HepG2 (cell line): ENCODE measurements around the gene CSTF1. TPM values are rescaled to one million over a fixed set of nuclear protein-coding genes. Genes with fewer than 3 reads are reported as not detected.

Experiments used
- ATAC-seq: fragments of 200-7000 bp; cut with Tn5 transposase; 3 replicates; pipeline ENCODE4 v1.9.1; 2020; ENCODE audit warnings: mild to moderate bottlenecking, moderate library complexity
- BruUV-seq: library from RNA; stranded (reverse); fragments of 400-500 nt; replicated peaks from 2 replicates; lab custom pipeline; 2021; lab: Mats Ljungman, UMichigan
- CTCF ChIA-PET: fragments of 300-600 bp; formaldehyde crosslinking; extraction: SDS; loops from one replicate; lab custom pipeline; 2021; ENCODE audit warnings: low total read pairs, inconsistent platforms, low intra/inter-chr PET ratio; lab: Yijun Ruan, JAX
- POLR2A ChIA-PET: fragments of 350-600 bp; sonication (Branson Sonifier 250); formaldehyde crosslinking; loops from one replicate; lab custom pipeline; 2020; ENCODE audit warnings: antibody characterized with exemption, inconsistent platforms; lab: Yijun Ruan, JAX
- DNase-seq: peaks from one replicate; pipeline ENCODE4 v3.0.0-alpha.2; 2015; ENCODE audit warnings: low spot score
- FAIRE-seq: peaks from 3 replicates; lab custom pipeline; 2011; peaks lifted over from hg19 to GRCh38; lab: Jason Lieb, UNC
- H2AFZ ChIP-seq: one replicate; pipeline ENCODE4 v1.6.1; 2011; ENCODE audit warnings: low read length, inconsistent platforms
- H3K27ac ChIP-seq: fragments of 300-600 bp; 3 replicates; pipeline ENCODE4 v1.8.0; 2011; ENCODE audit warnings: mixed run types, mild to moderate bottlenecking, mixed read lengths, low read length, inconsistent platforms; ENCODE audit not compliant: insufficient read depth; ENCODE audit errors: extremely low read length
- H3K27me3 ChIP-seq, 2 experiments: fragments of 200-600 bp in 1 of 2; 2 replicates in 1 of 2; 3 replicates in 1 of 2; pipeline versions ENCODE4 v1.6.0 to v1.8.0; 2011; ENCODE audit warnings: low read length in 2 of 2, mild to moderate bottlenecking in 2 of 2, moderate library complexity in 2 of 2, inconsistent platforms in 1 of 2; ENCODE audit not compliant: insufficient read depth in 2 of 2, control insufficient read depth in 1 of 2
- H3K36me3 ChIP-seq, 2 experiments: fragments of 200-600 bp in 1 of 2; replicated peaks in 1 of 2; 2 replicates in 1 of 2; 3 replicates in 1 of 2; pipeline versions ENCODE4 v1.5.1 to v1.8.0; 2011; ENCODE audit warnings: low read length in 2 of 2, inconsistent platforms in 1 of 2; ENCODE audit not compliant: insufficient read depth in 2 of 2, control insufficient read depth in 1 of 2
- H3K4me1 ChIP-seq: 2 replicates; pipeline ENCODE4 v1.5.1; 2012; ENCODE audit warnings: low read length, inconsistent platforms; ENCODE audit not compliant: insufficient read depth
- H3K4me2 ChIP-seq: 2 replicates; pipeline ENCODE4 v1.6.0; 2011; ENCODE audit warnings: low read depth, low read length, inconsistent platforms
- H3K4me3 ChIP-seq, 3 experiments: fragments of 200-600 bp in 1 of 3; sonication (generic), shearing (Covaris generic) in 1 of 3; replicated peaks in 1 of 3; 2 replicates each; pipeline ENCODE4 v1.5.1; 2011 to 2016; ENCODE audit warnings: low read length in 3 of 3, inconsistent platforms in 2 of 3, low read depth in 2 of 3, mild to moderate bottlenecking in 2 of 3, control low read depth in 1 of 3, mixed read lengths in 1 of 3; ENCODE audit not compliant: insufficient read depth in 1 of 3
- H3K79me2 ChIP-seq: one replicate; pipeline ENCODE4 v1.6.1; 2011; ENCODE audit warnings: low read length, inconsistent platforms; ENCODE audit not compliant: insufficient read depth
- H3K9ac ChIP-seq: 2 replicates; pipeline ENCODE4 v1.6.0; 2011; ENCODE audit warnings: mild to moderate bottlenecking, low read depth, low read length, inconsistent platforms; ENCODE audit not compliant: insufficient read depth
- H3K9me3 ChIP-seq: 2 replicates; pipeline ENCODE4 v1.5.1; 2012; ENCODE audit warnings: mild to moderate bottlenecking, low read length
- H4K20me1 ChIP-seq: 2 replicates; pipeline ENCODE4 v1.6.0; 2011; ENCODE audit warnings: inconsistent platforms, mild to moderate bottlenecking, low read length, moderate library complexity; ENCODE audit not compliant: insufficient read depth
- ARID5B ChIP-seq: IDR thresholded peaks from 2 replicates; pipeline ENCODE4 v1.4.0; 2020; ENCODE audit warnings: mild to moderate bottlenecking, missing genetic modification reagents
- ETV6 ChIP-seq: sonication (generic); formaldehyde crosslinking; conservative IDR thresholded peaks from 2 replicates; pipeline ENCODE4 v1.4.0; 2020; ENCODE audit warnings: missing genetic modification reagents
- FOXP1 ChIP-seq, 2 experiments: fragments of 450-650 bp in 1 of 2; IDR thresholded peaks; 2 replicates each; pipeline ENCODE4 v1.6.1; 2017 to 2018; ENCODE audit warnings: antibody characterized with exemption in 1 of 2
- KAT8 ChIP-seq: IDR thresholded peaks from 2 replicates; pipeline ENCODE4 v1.6.1; 2016; ENCODE audit warnings: missing genetic modification reagents, missing compliant biosample characterization
- MTF1 ChIP-seq: sonication (generic); formaldehyde crosslinking; IDR thresholded peaks from 2 replicates; pipeline ENCODE4 v1.5.0; 2020; ENCODE audit warnings: missing genetic modification reagents
- NAIF1 ChIP-seq: sonication (generic); formaldehyde crosslinking; IDR thresholded peaks from 2 replicates; pipeline ENCODE4 v1.5.0; 2020; ENCODE audit warnings: mild to moderate bottlenecking, missing genetic modification reagents, borderline replicate concordance
- RAD21 ChIP-seq: fragments of 450-650 bp; formaldehyde crosslinking; IDR thresholded peaks from 2 replicates; pipeline ENCODE4 v1.5.0; 2020; ENCODE audit warnings: mild to moderate bottlenecking
- SMYD3 ChIP-seq: sonication (generic); formaldehyde crosslinking; IDR thresholded peaks from 2 replicates; pipeline ENCODE4 v1.8.1; 2023; ENCODE audit warnings: mild to moderate bottlenecking, missing genetic modification reagents
- SOX6 ChIP-seq, 2 experiments: fragments of 450-650 bp in 1 of 2; sonication (generic) in 1 of 2; formaldehyde crosslinking in 1 of 2; IDR thresholded peaks; 2 replicates each; pipeline versions ENCODE4 v1.4.0 to v1.6.1; 2017 to 2020; ENCODE audit warnings: antibody characterized with exemption in 1 of 2, mild to moderate bottlenecking in 1 of 2, missing genetic modification reagents in 1 of 2
- TEAD2 ChIP-seq: sonication (generic); formaldehyde crosslinking; IDR thresholded peaks from 2 replicates; pipeline ENCODE4 v1.9.0; 2021; ENCODE audit warnings: missing genetic modification reagents
- ZFP36L2 ChIP-seq: sonication (generic); formaldehyde crosslinking; IDR thresholded peaks from 2 replicates; pipeline ENCODE4 v1.4.0; 2020; ENCODE audit warnings: missing genetic modification reagents
- ZNF383 ChIP-seq: sonication (generic); formaldehyde crosslinking; IDR thresholded peaks from 2 replicates; pipeline ENCODE4 v1.4.0; 2020; ENCODE audit warnings: missing genetic modification reagents, mild to moderate bottlenecking, borderline replicate concordance
- ZNF510 ChIP-seq: sonication (generic); formaldehyde crosslinking; IDR thresholded peaks from 2 replicates; pipeline ENCODE4 v1.4.0; 2020; ENCODE audit warnings: low read depth, mild to moderate bottlenecking, missing genetic modification reagents
- ZNF660 ChIP-seq: sonication (generic); formaldehyde crosslinking; IDR thresholded peaks from 2 replicates; pipeline ENCODE4 v1.5.1; 2020; ENCODE audit warnings: mild to moderate bottlenecking, low read depth, missing genetic modification reagents, borderline replicate concordance
- WGBS: methylation state at CpG from one replicate; pipeline ENCODE4 v1.1.6; 2017; ENCODE audit warnings: low lambda C conversion rate; 5-methylcytosine and 5-hydroxymethylcytosine counted together
- in situ Hi-C: cut with HindIII; loops from 2 replicates; pipeline ENCODE4 v1.10.0; 2017; ENCODE audit warnings: low pct_unique_long_range_greater_than_20kb; ENCODE audit not compliant: extremely low pct_ligation_motif_present
- intact Hi-C: fragments of 100-400 bp; cut with micrococcal nuclease; formaldehyde crosslinking; loops from one replicate; pipeline ENCODE4 v1.10.0; 2022; ENCODE audit not compliant: unreplicated experiment
- polyA plus RNA-seq, 8 experiments: library from polyadenylated mRNA; depleted of rRNA in 3 of 8; stranded (reverse) in 7 of 8; unstranded in 1 of 8; fragments of >200 nt; fragmentation: Illumina TruSeq in 4 of 8; extraction: Trizol in 4 of 8; gene quantifications; 2 replicates each; pipeline versions ENCODE4 v1.2.1 to v1.2.3, GENCODE V29; 2011 to 2016; ENCODE audit warnings: low read depth in 4 of 8, missing spikeins in 1 of 8, mixed read lengths in 1 of 8; ENCODE audit not compliant: insufficient read depth in 1 of 8
- total RNA-seq, 5 experiments: library from RNA; depleted of rRNA; stranded (reverse); fragments of >200 nt; fragmentation: Illumina TruSeq; extraction: Trizol; gene quantifications; 2 replicates each; pipeline ENCODE4 v1.2.3, GENCODE V29; 2016; ENCODE audit warnings: low read depth in 1 of 5
- TF ChIP-seq, protein P1 (sequence below), 2 experiments: IDR thresholded peaks; 2 replicates each; pipeline ENCODE4 v1.6.1; 2011 to 2012; ENCODE audit warnings: low read length in 2 of 2, borderline replicate concordance in 1 of 2, low read depth in 1 of 2, mild to moderate bottlenecking in 1 of 2, moderate library complexity in 1 of 2

The CSTF1 gene
- total and polyA plus RNA-seq, 2 of the 13 experiments (the other 11 are each of a cell fraction or from before 2014, with no cell fraction given): 70.9 to 100 TPM

DNA sequence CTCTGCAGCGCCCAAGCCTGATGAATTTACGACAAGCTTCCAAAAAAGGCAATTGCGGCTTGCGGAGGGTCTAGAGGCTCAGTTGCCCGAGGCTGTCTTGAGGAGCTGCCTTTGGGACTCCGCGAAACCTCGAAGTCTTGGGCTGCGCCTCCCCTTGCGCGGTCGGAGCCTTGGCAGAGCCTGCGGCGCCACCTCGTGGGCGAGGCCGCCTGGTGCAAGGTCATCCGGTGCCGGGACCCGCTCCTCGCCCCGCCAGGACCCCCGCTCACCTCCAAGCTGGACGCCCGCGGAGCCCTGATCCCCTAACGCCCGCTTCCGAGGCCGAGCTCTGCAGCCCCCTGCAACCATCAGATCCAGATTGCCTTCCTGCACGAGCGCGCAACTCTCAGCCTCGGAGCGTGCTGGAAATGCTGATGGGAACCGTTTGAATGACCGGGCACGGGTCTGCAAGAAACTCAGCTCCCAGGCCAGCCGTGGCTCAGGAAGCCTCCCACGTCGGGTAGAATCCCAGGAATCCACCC, 48.5 kb upstream of the CSTF1 start (continued):
- TF ChIP-seq ARID5B (CRISPR knock-in tag): no peak
- no peak for TF ChIP-seq ETV6 (CRISPR knock-in tag)
- no peak for TF ChIP-seq ZFP36L2
- no peak for TF ChIP-seq SOX6 (IDR thresholded peaks at IDR 0.05)
- TF ChIP-seq SOX6 (CRISPR knock-in tag; IDR thresholded peaks at IDR 0.05): no peak
- no peak for TF ChIP-seq MTF1 (CRISPR knock-in tag)
- no peak for TF ChIP-seq FOXP1 (IDR thresholded peaks at IDR 0.05)
- TF ChIP-seq FOXP1 (CRISPR knock-in tag; IDR thresholded peaks at IDR 0.05): no peak

GRCh38 chr20:56345911-56346310, 46.5 kb upstream of the CSTF1 start:
- 45% methylated on average over 8 of the region's 8 CpGs for WGBS
- DNase-seq (no peak), ATAC-seq (no peak), FAIRE-seq (no peak)
- Histone ChIP-seq H3K27me3 (peaks cover 0 to 7% of the 10 kb centered on the region in 2 experiments; a peak in 1 of 5 replicates), H4K20me1 (no peaks in the 10 kb centered on the region), H3K9ac (no peak overlapping the region), H3K4me3 (no peak overlapping the region), H3K79me2 (no peaks in the 10 kb centered on the region), H3K9me3 (no peaks in the 10 kb centered on the region), H3K36me3 (no peaks in the 10 kb centered on the region), H3K4me2 (no peak overlapping the region), H3K27ac (no peak overlapping the region), H3K4me1 (peaks cover 14% of the 10 kb centered on the region), H2AFZ (no peak overlapping the region)
- ChIA-PET POLR2A (no interaction called here), CTCF (no interaction called here)
- intact Hi-C loops: loop anchor here (2.0 kb wide), 2 partner anchors 97 to 1665 kb away; partner anchors contain the start of gene MC3R
- in situ Hi-C loops: no loop called here
- no TSS peak for BruUV-seq
- no peak for TF ChIP-seq ZNF383
- TF ChIP-seq SMYD3: no peak
- TF ChIP-seq, protein P1, sequence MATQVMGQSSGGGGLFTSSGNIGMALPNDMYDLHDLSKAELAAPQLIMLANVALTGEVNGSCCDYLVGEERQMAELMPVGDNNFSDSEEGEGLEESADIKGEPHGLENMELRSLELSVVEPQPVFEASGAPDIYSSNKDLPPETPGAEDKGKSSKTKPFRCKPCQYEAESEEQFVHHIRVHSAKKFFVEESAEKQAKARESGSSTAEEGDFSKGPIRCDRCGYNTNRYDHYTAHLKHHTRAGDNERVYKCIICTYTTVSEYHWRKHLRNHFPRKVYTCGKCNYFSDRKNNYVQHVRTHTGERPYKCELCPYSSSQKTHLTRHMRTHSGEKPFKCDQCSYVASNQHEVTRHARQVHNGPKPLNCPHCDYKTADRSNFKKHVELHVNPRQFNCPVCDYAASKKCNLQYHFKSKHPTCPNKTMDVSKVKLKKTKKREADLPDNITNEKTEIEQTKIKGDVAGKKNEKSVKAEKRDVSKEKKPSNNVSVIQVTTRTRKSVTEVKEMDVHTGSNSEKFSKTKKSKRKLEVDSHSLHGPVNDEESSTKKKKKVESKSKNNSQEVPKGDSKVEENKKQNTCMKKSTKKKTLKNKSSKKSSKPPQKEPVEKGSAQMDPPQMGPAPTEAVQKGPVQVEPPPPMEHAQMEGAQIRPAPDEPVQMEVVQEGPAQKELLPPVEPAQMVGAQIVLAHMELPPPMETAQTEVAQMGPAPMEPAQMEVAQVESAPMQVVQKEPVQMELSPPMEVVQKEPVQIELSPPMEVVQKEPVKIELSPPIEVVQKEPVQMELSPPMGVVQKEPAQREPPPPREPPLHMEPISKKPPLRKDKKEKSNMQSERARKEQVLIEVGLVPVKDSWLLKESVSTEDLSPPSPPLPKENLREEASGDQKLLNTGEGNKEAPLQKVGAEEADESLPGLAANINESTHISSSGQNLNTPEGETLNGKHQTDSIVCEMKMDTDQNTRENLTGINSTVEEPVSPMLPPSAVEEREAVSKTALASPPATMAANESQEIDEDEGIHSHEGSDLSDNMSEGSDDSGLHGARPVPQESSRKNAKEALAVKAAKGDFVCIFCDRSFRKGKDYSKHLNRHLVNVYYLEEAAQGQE (IDR thresholded peaks at IDR 0.05; ENCODE audit: borderline replicate concordance in 1 of 2, low read depth in 1 of 2, low read length in 2 of 2): no peak
- TF ChIP-seq NAIF1: no peak
- no peak for TF ChIP-seq TEAD2 (CRISPR knock-in tag)
- TF ChIP-seq ZNF510 (CRISPR knock-in tag): no peak
- TF ChIP-seq ZNF660 (CRISPR knock-in tag): no peak
- no peak for TF ChIP-seq RAD21 (CRISPR knock-in tag)
- TF ChIP-seq KAT8: no peak
